Amygdala (tissue), 56 donors: Measurements from ENCODE around the gene ZBTB8B.
A peak's percentile ranks its signal among the peaks of the same experiment; 100 is the strongest.
"Not testable (repeated sequence)": the region's sequence is repeated elsewhere in the genome, so short reads cannot be mapped to it uniquely, and the experiment has no call there.

Experiments used
- DNase-seq, 56 donors: peaks; one replicate each; lab custom pipeline; 2025; lab: John Stamatoyannopoulos, UW

Gene ZBTB8B

DNA sequence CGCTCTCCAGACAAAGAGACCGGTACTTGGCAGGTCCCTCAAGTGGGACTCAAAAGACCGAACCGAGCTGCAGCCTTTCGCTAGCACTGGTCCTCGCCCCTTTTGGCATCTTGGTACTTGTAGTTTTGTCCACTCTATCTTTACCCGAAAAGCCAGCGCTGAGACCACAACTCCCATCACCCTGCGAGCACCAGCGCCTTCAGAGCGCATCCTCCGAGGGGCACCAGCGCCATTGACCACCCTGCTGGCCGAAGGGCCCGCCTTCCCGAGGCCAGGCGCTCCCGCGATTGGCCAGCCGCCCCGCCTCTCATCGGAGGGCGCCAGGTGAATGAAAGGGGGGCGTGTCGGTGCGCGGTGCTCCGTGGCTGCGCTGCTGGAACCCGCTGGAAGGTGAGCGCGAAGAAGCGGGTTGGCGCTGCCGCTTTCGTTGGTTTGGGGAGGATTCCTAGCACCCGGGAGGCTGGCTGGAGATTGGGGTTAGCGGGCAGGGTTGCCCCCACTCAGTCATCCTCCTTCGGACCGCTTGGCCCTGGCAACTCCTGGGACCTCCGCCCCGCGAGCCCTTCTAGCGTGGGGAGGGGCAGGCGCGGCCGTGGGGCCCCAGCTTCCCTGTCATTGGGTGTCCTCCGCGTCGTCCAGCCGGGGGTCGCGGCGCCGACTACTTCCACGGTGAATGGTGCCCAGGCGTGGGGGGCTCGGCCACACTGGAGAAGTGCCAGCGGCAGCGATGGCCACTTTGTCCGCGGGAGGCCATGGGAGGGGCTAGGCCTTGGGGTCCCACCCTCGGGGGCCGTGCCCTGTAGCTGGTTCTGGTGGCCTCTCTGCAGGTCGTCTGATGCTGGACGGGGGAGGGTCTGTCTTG lies at the start of gene ZBTB8B:
Gene ZBTB8B, plus strand, starts transcription at position 357 of the 862 bp plus-strand sequence. CDS start 5,553 bp downstream, outside the sequence.
- DNase-seq, result peak in 55 of 56 donors; percentile 25 to 94 (median 86)

DNA sequence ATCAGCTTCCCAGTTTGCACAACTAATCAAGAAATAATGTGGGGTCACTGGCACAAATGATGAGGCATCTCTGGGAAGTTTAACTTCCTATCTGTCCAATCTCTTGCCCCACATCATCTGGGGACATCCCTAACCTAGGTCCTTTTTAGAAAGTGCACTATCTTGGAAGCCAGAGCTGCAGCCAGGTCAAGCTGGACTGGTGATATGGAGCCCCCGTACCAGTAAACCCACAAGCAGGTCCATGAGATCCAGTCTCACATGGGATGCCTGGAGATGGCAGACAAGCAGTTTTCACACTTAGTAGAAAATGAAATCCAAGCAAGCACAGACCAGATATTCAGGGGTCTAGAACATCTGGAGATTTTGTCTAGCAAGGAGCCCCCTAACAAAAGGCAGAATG lies 43.1 kb upstream of the ZBTB8B start:
- DNase-seq, result no peak

DNA sequence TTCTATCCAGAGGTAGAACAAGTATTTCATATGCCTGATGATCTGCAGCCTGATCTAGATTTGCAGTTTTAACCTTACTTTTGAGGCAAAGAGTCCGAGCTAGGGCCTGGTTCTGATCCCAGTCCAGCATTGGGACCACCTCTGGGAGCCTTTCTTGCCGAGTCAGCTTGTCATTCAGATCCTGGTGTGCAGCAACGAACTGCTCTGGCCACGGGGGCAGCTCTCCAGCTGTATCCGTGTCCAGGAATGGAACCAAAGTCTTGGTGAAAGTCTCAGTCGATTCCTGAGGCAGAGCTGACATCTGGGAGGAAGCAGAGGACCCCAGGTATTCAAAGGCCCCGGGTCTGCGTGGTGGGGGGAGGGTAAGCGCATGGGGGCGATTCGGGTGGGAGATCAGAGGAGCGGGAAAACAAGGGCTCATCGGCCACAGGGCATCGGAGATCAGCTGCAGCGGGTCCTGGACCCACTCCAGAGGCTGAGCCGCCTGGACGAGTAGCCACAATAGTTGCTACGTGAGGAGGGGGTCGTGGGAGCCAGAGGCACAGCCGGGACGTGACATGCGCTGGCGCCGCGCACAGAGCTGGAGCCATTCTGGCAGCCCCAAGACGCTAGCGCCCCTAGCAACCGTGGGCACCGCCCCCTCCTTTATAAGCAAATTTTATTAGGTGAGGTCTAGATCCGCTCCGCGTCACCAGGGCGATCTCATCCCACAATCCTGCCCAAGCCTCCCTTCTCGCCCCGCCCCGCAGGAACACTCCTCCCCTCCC lies 38.2 kb upstream of the ZBTB8B start:
- DNase-seq, result peak in 12 of 56 donors; percentile 1 to 45 (median 8)

- no peak for DNase-seq
Observed at GRCh38 chr1:32427264-32427963, 37.5 kb upstream of the ZBTB8B start.

GRCh38 chr1:32431736-32432400 lies 33.0 kb upstream of the ZBTB8B start:
- DNase-seq, result no peak

DNA sequence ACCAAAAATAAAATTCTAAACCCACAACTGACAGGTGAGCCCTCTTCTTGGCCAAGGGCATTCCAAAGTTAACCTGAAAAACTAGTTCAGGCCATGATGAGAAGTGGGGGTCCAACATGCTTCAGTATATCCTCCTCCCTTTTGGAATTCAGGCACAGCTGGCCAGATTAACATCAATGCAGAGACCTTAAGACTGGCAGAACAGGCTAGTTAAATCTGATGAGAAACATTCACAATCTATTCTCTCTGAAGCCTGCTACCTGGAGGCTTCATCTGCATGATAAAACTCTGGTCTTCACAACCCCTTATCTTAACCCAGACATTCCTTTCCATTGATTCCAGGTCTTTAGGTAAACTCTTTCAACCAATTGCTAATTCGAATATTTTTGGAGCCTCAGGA lies 26.7 kb upstream of the ZBTB8B start:
- DNase-seq, result no peak

DNA sequence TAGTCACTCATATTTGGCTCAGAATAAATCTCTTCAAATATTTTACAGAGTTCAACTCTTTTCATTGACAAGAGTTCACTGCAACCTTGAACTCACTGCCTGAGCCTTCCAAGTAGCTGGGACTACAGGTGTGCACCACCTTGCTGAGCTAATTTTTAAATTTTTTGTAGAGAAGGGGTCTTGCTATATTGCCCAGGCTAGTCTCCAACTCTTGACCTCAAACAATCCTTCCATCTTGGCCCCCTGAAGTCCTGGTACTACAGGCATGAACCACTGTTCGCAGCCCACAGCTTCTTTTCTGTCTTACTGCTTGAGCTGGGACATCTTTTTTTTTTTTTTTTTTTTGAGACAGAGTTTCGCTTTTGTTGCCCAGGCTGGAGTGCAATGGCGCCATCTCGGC lies 26.1 kb upstream of the ZBTB8B start:
- not testable (repeated sequence) for DNase-seq

DNA sequence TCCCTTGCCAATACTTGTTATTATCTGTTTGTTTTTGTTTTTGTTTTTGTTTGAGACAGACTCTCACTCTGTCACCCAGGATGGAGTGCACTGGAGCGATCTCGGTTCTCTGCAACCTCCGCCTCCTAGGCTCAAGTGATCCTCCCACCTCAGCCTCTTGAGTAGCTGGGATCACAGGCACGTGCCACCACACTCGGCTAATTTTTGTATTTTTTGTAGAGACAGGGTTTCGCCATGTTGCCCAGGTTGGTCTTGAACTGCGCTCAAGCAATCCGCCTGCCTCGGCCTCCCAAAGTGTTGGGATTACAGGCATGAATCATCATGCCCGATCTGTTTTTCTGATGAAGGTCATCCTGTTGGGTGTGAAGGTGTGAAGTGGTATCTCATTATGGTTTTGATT lies 23.4 kb upstream of the ZBTB8B start:
- not testable (repeated sequence) for DNase-seq

- no peak for DNase-seq
Observed at GRCh38 chr1:32447469-32448185, 17.2 kb upstream of the ZBTB8B start.

- DNase-seq, result peak in 44 of 56 donors; percentile 4 to 73 (median 34)
Observed at GRCh38 chr1:32448186-32448772, 16.6 kb upstream of the ZBTB8B start.

- no peak for DNase-seq
Observed at GRCh38 chr1:32448773-32449456, 16.0 kb upstream of the ZBTB8B start.

GRCh38 chr1:32449457-32449831 lies 15.4 kb upstream of the ZBTB8B start:
- DNase-seq, result not testable (repeated sequence)

- peak in 17 of 56 donors; percentile 1 to 50 (median 12) for DNase-seq
Observed at GRCh38 chr1:32454726-32455125, 10.1 kb upstream of the ZBTB8B start.

DNA sequence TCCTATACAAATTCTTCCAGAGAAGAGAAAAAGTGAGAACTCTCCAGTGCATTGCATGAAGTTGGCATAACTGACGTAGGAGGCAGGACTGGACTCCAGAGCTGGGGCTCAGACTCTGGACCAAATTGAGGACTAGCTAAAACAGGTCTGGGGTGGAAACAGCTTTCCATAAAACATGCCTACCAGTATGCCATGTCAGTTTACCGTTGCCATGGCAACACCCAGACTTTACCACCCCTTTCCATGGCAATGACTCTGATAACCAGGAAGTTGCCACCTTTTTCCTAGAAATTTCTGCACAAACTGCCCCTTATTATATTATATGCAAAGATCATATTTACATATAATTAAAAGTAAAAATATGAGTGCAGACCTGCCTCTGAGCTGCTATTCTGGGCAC lies 8.9 kb upstream of the ZBTB8B start:
- no peak for DNase-seq

DNA sequence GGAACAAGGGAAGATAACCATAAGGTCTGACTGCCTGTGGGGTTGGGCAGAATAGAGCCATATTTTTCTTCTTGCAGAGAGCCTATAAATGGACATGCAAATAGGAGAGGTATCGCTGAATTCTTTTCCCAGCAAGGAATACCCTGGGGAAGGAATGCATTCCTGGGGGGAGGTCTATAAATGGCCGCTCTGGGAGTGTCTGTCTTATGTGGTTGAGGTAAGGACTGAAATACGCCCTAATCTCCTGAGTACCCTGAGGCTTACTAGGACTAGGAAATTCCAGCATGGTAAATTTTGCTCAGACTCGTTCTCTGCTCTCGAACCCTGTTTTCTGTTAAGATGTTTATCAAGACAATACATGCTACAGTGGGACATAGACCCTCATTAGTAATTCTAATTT lies 6.1 kb upstream of the ZBTB8B start:
- not testable (repeated sequence) for DNase-seq

DNA sequence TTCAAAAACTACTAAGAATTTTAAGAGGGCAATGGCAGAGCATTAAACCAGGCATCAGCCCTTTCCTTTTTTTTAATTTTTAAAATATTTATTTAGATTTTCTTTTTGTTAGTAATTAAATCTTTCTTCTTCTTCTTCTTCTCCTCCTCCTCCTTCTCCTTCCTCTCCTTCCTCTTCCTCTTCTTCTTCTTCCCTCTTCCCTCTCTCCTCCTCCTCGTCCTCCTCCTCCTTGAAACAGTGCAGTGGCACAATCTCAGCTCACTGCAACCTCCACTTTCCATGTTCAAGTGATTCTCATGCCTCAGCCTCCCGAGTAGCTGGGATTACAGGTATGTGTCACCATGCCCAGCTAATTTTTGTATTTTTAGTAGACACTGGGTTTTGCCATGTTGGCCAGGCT lies 1.9 kb upstream of the ZBTB8B start:
- DNase-seq, result not testable (repeated sequence)

- peak in 12 of 56 donors; percentile 3 to 59 (median 28) for DNase-seq
Observed at GRCh38 chr1:32464191-32464715, 619 bp upstream of the ZBTB8B start.

DNA sequence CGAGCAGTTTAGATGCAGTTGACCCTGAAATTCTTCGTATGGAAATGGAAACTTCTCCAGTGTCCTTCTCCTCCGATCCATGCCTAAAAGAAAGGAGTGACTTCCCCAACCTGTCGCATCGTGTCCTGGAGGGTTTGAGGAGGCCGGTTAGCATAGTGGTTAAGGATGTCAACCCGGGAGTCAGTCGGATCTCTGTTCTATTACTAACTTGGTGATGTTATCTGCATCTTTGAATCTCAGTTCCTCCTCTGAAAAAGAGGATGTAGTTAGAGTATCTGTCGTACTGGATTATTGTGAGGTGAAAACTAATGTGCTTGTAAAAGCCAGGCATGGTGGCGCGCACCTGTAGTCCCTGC lies 684 bp downstream of the ZBTB8B start:
- no peak for DNase-seq

DNA sequence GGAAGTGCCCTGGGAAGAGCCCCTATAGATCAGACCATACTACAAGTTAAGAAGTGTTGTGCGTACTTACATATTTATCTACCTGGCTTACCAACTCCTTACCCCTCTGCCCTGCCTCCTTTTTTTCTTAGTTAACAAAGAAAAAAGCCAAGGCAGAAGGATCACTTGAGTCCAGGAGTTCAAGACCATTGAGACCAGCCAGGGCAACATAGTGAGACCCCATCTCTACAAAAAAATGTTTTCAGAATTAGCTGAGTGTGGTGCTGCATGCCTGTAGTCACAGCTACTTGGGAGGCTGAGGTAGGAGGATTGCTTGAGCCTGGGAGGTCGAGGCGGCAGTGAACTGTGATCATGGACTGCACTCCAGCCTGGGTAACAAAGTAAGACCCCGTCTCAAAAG lies 1.9 kb downstream of the ZBTB8B start:
- DNase-seq, result no peak
